ENCODE results near the gene SMAD6.

The SMAD6 gene

DNA sequence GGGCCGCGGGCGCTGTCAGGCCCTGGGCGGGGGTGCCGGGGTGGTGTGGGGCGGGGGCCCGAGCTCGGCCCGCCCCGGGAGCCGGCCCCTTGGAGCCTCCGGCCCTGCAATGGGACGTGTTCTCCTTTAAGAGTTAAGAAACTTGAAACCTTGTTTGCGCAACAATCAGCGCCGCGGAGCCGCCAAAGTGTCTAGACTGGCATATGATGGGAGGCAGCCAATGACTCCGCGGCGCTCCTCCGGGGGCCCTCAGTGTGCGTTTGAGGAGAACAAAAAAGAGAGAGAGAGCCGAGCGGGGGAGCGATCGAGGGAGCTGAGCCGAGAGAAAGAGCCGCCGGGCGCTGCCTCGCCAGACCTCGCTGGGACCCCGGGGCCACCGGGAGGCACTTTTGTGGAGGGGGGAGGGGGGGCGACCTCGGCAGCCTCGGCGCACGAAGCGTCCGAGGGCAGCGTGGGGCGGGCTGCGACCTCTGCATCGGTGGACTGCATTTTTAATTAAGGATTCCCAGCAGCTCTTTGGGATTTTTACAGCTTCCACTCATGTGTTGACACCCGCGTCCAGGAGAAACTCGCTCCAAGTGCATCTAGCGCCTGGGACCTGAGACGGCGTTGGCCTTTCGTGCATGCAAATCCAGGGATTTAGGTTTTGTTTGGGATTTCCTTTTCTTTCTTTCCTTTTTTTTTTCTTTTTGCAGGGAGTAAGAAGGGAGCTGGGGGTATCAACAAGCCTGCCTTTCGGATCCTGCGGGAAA is at the start of gene SMAD6:
Gene SMAD6, plus strand, starts transcription at position 202 of the 752 bp plus-strand sequence. CDS start 1,023 bp downstream, outside the sequence.
- peak; percentile 72 for DNase-seq

GRCh38 chr15:66652806-66653205 is 49.2 kb upstream of the SMAD6 start:
- DNase-seq: no peak

GRCh38 chr15:66653398-66653797 is 48.6 kb upstream of the SMAD6 start:
- DNase-seq: no peak

DNA sequence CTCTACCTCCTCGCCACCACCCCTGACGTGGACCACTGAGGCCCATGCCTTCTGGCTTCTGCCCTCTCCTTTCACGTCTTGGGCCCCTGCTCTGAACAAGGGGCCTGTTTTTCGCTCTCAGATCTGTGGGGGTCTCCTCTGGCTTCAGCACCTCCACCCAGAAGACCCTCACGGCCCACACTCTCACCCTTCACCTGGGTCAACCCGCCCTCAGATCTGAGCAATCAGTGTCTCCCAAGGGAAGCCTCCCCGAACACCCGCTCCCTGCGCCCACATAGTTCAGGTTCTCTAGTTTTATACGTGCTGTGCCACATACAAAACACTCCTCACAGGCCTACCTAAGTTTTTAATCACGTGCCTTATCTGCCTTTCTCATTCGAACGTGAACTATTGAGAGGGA is 48.2 kb upstream of the SMAD6 start:
- DNase-seq: no peak

GRCh38 chr15:66654361-66654738 is 47.7 kb upstream of the SMAD6 start:
- no peak for DNase-seq

GRCh38 chr15:66654739-66655375 is 47.2 kb upstream of the SMAD6 start:
- DNase-seq: peak; percentile 27

- no peak for DNase-seq
Observed at GRCh38 chr15:66655511-66655910, 46.5 kb upstream of the SMAD6 start.

DNA sequence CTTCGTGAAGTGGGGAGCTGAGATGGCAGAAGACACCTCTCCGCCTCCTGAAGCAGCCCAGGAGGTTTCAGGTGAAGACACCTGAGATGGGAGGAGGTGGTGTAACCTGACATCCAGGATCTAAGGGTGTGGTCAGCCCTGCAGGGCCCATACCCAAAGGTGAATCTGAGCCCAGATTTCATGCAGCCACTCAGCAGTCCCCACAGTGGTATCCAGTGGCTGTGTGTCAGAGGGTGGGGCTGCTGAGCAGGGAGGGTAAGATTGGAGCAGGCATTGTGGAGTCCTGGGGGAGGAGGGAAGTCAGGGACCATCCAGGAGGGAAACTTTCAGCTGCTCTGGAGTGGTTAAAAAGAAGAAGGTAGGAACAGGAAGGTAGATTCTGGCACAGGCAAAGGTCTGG is 46.0 kb upstream of the SMAD6 start:
- DNase-seq: no peak

- no peak for DNase-seq
Observed at GRCh38 chr15:66657185-66658020, 44.6 kb upstream of the SMAD6 start.

DNA sequence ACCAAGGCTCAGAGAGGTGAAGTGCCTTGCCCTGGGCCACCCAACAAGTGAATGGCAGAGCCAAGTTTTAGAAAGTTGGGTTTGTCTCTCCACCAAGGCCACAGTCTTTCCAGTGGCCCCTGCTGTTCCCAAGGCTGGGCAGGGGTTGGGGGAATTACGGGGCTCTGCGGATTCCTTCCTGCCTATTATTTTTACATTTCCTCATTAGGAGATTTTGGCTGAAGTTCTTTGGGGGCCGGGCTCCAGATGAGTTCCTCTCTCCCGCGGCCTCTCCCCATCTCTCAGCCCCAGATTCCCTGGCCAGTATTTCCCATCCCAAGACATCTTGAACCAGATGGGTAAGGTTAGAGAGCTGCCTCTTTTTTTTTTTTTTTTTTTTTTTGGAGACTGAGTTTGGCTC is 44.0 kb upstream of the SMAD6 start:
- no peak for DNase-seq

GRCh38 chr15:66658855-66659254 is 43.2 kb upstream of the SMAD6 start:
- DNase-seq: no peak

GRCh38 chr15:66659384-66659783 is 42.7 kb upstream of the SMAD6 start:
- DNase-seq: no peak

GRCh38 chr15:66661432-66662096 is 40.5 kb upstream of the SMAD6 start:
- DNase-seq: no peak

DNA sequence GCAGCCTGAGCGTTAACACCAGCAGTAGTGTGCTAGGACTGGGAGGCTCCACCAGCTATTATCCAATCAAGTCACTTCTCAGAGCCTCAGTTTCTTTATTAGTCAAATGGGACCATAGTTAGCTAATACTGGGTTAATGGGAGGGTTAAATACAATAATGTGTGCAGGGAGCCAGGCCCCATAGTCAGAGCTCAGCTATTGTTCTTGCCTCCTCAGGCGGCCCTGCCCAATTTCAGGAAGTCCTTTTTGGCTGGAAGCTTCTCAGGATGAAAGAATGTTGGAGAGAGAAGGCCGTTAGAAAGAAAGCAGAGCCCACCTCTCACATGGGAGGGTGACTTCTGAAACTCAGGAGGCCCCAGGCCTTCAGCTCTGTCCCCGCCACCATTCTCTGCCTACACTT is 39.5 kb upstream of the SMAD6 start:
- DNase-seq: no peak

GRCh38 chr15:66663664-66664063 is 38.4 kb upstream of the SMAD6 start:
- DNase-seq: no peak

DNA sequence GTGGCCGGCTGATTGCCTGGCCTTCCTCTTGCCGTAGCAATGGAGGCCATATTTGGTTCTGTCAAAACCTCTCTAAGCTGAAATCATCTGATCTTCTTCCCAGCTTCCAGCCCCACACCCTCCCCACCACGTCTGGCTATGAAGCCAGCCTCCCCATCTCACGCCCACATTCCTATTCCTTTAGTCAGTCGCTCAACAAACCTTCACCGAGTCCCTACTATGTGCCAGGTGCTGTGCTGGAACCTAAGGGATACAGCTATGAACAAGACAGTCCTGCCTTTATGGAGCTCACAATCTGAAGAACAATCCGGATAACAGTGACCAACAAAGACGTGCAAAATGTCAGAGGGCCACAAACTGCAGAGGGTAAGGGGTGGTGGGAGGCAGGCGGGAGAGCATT is 31.9 kb upstream of the SMAD6 start:
- DNase-seq: no peak

- no peak for DNase-seq
Observed at GRCh38 chr15:66670762-66671580, 31.1 kb upstream of the SMAD6 start.

GRCh38 chr15:66672867-66673266 is 29.2 kb upstream of the SMAD6 start:
- DNase-seq: no peak

DNA sequence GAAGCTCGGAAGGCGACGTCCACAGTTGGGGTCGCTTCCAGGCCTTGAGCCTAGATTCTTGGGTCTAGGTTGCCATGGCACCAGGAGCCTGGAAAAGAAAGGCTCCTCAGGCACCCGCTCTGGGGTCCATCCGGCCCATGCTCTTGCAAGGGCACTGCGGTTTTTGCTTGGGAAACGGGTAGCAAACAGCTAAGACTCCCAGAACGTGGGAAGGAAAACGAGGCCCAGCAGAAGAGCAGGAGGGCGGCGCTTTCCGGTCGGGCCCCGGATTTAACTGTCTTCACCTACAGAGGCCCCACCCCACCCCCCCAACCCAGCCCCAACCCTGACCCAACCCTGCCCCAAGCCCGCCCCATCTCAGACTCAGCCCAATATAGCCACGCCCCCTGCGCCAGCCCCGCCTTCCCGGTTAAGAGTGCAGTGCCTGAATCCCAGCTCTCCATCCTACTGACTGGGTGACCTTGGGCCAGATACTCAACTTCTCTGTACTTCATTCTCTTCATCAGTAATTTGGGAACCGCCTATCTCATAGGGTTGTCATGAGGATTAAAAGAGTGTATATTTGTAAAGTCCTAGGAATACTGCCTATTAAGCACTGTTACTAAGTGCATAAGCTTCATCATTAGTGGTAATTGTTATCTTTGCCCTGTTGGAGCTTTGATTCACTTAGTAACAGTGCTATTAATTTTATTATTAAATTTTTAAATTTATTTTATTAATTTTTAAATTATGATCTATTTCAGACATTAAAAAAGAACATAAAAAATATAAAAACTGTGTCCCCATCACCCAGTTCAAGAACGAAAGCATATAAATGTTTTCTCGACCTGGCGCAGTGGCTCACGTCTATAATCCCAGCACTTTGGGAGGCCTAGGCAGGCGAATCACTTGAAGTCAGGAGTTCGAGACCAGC is 28.4 kb upstream of the SMAD6 start:
- DNase-seq: peak; percentile 47

GRCh38 chr15:66674756-66675155 is 27.3 kb upstream of the SMAD6 start:
- no peak for DNase-seq

DNA sequence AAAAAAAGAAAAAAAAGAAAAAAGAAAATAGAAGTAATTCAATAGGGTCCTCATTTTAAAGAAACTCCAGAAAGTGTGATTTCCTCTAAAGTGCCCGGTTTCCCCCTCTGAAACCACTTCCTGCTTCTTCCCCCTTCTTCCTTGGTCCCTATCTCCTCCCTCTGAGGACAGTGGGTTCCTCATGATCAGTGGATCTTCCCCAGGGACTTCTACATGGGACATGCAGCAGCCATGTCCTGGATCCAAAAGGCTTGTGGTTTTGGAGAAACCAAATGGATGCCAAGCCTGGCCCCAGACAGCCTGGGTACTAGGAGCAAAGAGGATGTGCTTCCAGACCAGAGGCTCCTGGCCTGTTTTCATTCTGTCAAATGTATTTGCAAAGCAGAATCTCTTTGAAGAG is 26.6 kb upstream of the SMAD6 start:
- DNase-seq: no peak
